Activated CD4-positive, alpha-beta memory T cell treated with anti-CD3 and anti-CD28 coated beads for 36 hours (primary cell): ENCODE data around the gene CLEC1B. TPM values are rescaled to one million over a fixed set of nuclear protein-coding genes. Genes with fewer than 3 reads are reported as not detected.

Experiments used
- CTCF ChIA-PET: fragments of 350-600 bp; sonication (Branson Sonifier 250); formaldehyde crosslinking; loops from one replicate; lab custom pipeline; 2021; ENCODE audit warnings: antibody characterized with exemption, inconsistent platforms; lab: Charles Lee
- POLR2A ChIA-PET: fragments of 350-600 bp; sonication (Branson Sonifier 250); formaldehyde crosslinking; loops from one replicate; lab custom pipeline; 2021; ENCODE audit warnings: antibody characterized with exemption; lab: Charles Lee
- DNase-seq: peaks from one replicate; pipeline ENCODE4 v3.0.0-alpha.2; 2020
- H3K27ac Mint-ChIP-seq: one replicate; pipeline ENCODE4 v1.8.0; 2021; ENCODE audit warnings: mixed read lengths
- H3K27me3 Mint-ChIP-seq: one replicate; pipeline ENCODE4 v1.8.0; 2021; ENCODE audit warnings: mixed read lengths
- H3K36me3 Mint-ChIP-seq: one replicate; pipeline ENCODE4 v1.8.0; 2021; ENCODE audit warnings: mixed read lengths
- H3K4me1 Mint-ChIP-seq: one replicate; pipeline ENCODE4 v1.8.0; 2021; ENCODE audit warnings: low read depth, mixed read lengths
- H3K4me3 Mint-ChIP-seq: one replicate; pipeline ENCODE4 v1.8.0; 2021; ENCODE audit warnings: mild to moderate bottlenecking, mixed read lengths
- H3K9me3 Mint-ChIP-seq: one replicate; pipeline ENCODE4 v1.8.0; 2021; ENCODE audit warnings: mixed read lengths
- intact Hi-C: fragments of 100-400 bp; cut with micrococcal nuclease; formaldehyde crosslinking; loops from one replicate; pipeline ENCODE4 v1.15.1; 2023
- total RNA-seq, 2 experiments: library from RNA; stranded (reverse); gene quantifications; one replicate each; pipeline ENCODE4 v1.2.3, GENCODE V29; 2021

The CLEC1B gene
- total RNA-seq, 2 experiments from 2014 or later = not detected

DNA sequence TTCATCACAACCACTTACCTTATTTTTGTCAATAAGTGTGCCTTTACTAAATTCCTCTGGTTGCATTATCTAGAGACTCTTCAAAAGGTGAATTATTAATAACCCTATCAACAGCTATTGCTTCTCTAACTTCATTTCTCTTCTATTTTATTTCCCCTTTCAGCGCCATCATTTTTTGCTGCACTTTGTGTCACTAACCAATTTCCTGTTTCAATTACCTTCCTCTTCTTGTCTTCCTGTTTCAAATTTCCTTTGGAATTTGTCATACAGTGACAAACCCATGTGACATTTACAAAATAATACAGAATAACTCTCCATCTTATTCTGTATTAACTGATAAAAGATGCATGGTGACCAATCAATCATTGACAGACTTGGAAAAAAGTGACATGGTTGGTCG lies 54.5 kb downstream of the CLEC1B start:
- H3K27ac Mint-ChIP-seq = no peak overlapping the region
- CTCF ChIA-PET = interaction anchor here (0.9 to 1.0 kb wide), 2 partner anchors 66 to 194 kb away, joined by 4 read pairs; no protein-coding TSS in a partner anchor
- H3K27me3 Mint-ChIP-seq = peaks cover 3% of the 10 kb centered on the region
- H3K4me1 Mint-ChIP-seq = peaks cover 32% of the 10 kb centered on the region
- H3K4me3 Mint-ChIP-seq = peak overlapping the region; percentile 2
- H3K9me3 Mint-ChIP-seq = no peaks in the 10 kb centered on the region
- intact Hi-C loops = loop anchor here (5.0 to 10.0 kb wide), 3 partner anchors 68 to 270 kb away; partner anchors contain the start of genes CLEC12B and GABARAPL1
- H3K36me3 Mint-ChIP-seq = no peaks in the 10 kb centered on the region
- POLR2A ChIA-PET = no interaction called here
- DNase-seq = no peak

DNA sequence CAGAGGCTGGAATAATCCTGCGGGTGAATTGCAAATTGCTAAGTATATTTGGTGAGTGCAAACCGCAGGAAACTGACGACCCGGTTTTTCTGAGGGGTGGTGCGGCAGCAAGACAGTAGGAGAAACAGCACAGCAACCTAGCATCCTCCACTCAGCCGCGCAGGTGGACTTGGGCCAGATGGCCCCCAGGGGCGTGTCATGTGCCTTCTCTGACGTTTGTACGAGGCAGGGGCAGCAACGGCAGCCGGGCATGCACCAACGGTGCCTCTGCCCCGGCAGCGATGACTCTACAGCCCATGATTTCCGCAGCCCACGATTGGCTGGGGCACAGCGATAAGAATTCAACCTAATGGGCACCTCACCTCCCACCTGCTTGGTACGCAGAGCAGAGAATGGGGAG lies 55.7 kb downstream of the CLEC1B start:
- peak overlapping the region; percentile 35 for H3K27ac Mint-ChIP-seq
- peaks cover 4% of the 10 kb centered on the region for H3K27me3 Mint-ChIP-seq
- intact Hi-C loops = loop anchor here (5.0 to 10.0 kb wide), 3 partner anchors 69 to 272 kb away; partner anchors contain the start of genes CLEC12B and GABARAPL1
- CTCF ChIA-PET = no interaction called here
- H3K4me3 Mint-ChIP-seq = peak overlapping the region; percentile 79
- H3K36me3 Mint-ChIP-seq = no peaks in the 10 kb centered on the region
- DNase-seq = peak; percentile 72
- H3K9me3 Mint-ChIP-seq = no peaks in the 10 kb centered on the region
- H3K4me1 Mint-ChIP-seq = peaks cover 20% of the 10 kb centered on the region
- POLR2A ChIA-PET = no interaction called here

Other genes with a start within 250 kb of the CLEC1B start
- 100 to 1,000 TPM; 118 to 120 TPM for gene CD69, start 238.2 kb downstream of the CLEC1B start, total RNA-seq
- not detected for gene KLRF1, start 171.6 kb downstream of the CLEC1B start, total RNA-seq
- gene CLEC2B, start 129.8 kb downstream of the CLEC1B start, total RNA-seq = 10 to 100 TPM; 12.6 to 13.7 TPM
- gene KLRF2, start 117.6 kb downstream of the CLEC1B start, total RNA-seq = not detected
- not detected for gene CLEC2A, start 66.8 kb downstream of the CLEC1B start, total RNA-seq
- not detected for gene CLEC12A, start 27.7 kb downstream of the CLEC1B start, total RNA-seq
- not detected for gene CLEC12B, start 11.5 kb upstream of the CLEC1B start, total RNA-seq
- not detected for gene CLEC9A, start 31.6 kb upstream of the CLEC1B start, total RNA-seq
- not detected for gene CLEC1A, start 99.9 kb upstream of the CLEC1B start, total RNA-seq
- not detected for gene CLEC7A, start 131.1 kb upstream of the CLEC1B start, total RNA-seq
- gene OLR1, start 173.0 kb upstream of the CLEC1B start, total RNA-seq = not detected
- not detected for gene TMEM52B, start 179.9 kb upstream of the CLEC1B start, total RNA-seq
- gene GABARAPL1, start 213.8 kb upstream of the CLEC1B start, total RNA-seq = 1 to 10 TPM; 7.2 to 8.9 TPM